GM23338 (cell line): ENCODE results near the gene CCDC183. TPM values are rescaled to one million over a fixed set of nuclear protein-coding genes. Genes with fewer than 3 reads are reported as not detected.

Experiments
- ATAC-seq: fragments of 200-7000 bp; cut with Tn5 transposase; 3 replicates; pipeline ENCODE4 v1.9.1; 2020
- DNase-seq: peaks from one replicate; pipeline ENCODE4 v3.0.0-alpha.2; 2015; ENCODE audit warnings: low spot score
- H2AFZ ChIP-seq: fragments of 200-600 bp; sonication (generic); 2 replicates; pipeline ENCODE4 v1.8.0; 2016; ENCODE audit warnings: antibody characterized with exemption, mild to moderate bottlenecking, moderate library complexity
- H3F3A ChIP-seq: fragments of 200-600 bp; sonication (generic); replicated peaks from 2 replicates; pipeline ENCODE4 v1.8.0; 2017; ENCODE audit warnings: antibody characterized with exemption, mixed run types, low read depth
- H3K27ac ChIP-seq: fragments of 200-600 bp; sonication (generic); 2 replicates; pipeline ENCODE4 v1.6.1; 2016; ENCODE audit warnings: low read depth
- H3K27me3 ChIP-seq: fragments of 200-600 bp; sonication (generic); 2 replicates; pipeline ENCODE4 v1.8.0; 2016; ENCODE audit warnings: mild to moderate bottlenecking, mixed run types, moderate library complexity; ENCODE audit not compliant: insufficient read depth
- H3K36me3 ChIP-seq: fragments of 200-600 bp; sonication (generic); 2 replicates; pipeline ENCODE4 v1.8.0; 2016; ENCODE audit warnings: mild to moderate bottlenecking; ENCODE audit not compliant: insufficient read depth
- H3K4me1 ChIP-seq: fragments of 200-600 bp; sonication (generic); 2 replicates; pipeline ENCODE4 v1.8.0; 2016; ENCODE audit warnings: mild to moderate bottlenecking, moderate library complexity; ENCODE audit not compliant: insufficient read depth
- H3K4me2 ChIP-seq: fragments of 200-600 bp; sonication (generic); 2 replicates; pipeline ENCODE4 v1.7.1; 2017; ENCODE audit warnings: mixed run types
- H3K4me3 ChIP-seq: fragments of 200-600 bp; sonication (generic); 2 replicates; pipeline ENCODE4 v1.6.1; 2016; ENCODE audit warnings: mixed run types
- H3K79me2 ChIP-seq: fragments of 200-600 bp; sonication (generic); replicated peaks from 2 replicates; pipeline ENCODE4 v1.8.0; 2017; ENCODE audit warnings: mild to moderate bottlenecking; ENCODE audit not compliant: insufficient read depth
- H3K9me2 ChIP-seq: fragments of 200-600 bp; sonication (generic); 2 replicates; pipeline ENCODE4 v1.8.0; 2017; ENCODE audit not compliant: insufficient read depth
- H4K20me1 ChIP-seq: fragments of 200-600 bp; sonication (generic); replicated peaks from 2 replicates; pipeline ENCODE4 v1.8.0; 2017; ENCODE audit warnings: mild to moderate bottlenecking; ENCODE audit not compliant: insufficient read depth
- H3K27ac Mint-ChIP-seq: 2 replicates; pipeline ENCODE4 v1.8.0; 2020; ENCODE audit warnings: inconsistent platforms, mild to moderate bottlenecking, moderate library complexity, mixed read lengths
- H3K27me3 Mint-ChIP-seq: 3 replicates; pipeline ENCODE4 v1.8.0; 2022; ENCODE audit warnings: low read depth, mild to moderate bottlenecking, moderate library complexity, mixed read lengths, inconsistent platforms; ENCODE audit not compliant: insufficient read depth, poor library complexity
- H3K36me3 Mint-ChIP-seq: 3 replicates; pipeline ENCODE4 v1.8.0; 2021; ENCODE audit warnings: low read depth, mild to moderate bottlenecking, inconsistent platforms, moderate library complexity, mixed read lengths
- H3K4me1 Mint-ChIP-seq: 3 replicates; pipeline ENCODE4 v1.8.0; 2020; ENCODE audit warnings: mild to moderate bottlenecking, inconsistent platforms, mixed read lengths
- H3K4me3 Mint-ChIP-seq: 3 replicates; pipeline ENCODE4 v1.8.0; 2021; ENCODE audit warnings: moderate library complexity, mild to moderate bottlenecking, inconsistent platforms, mixed read lengths
- H3K9me3 Mint-ChIP-seq: 3 replicates; pipeline ENCODE4 v1.8.0; 2020; ENCODE audit warnings: moderate library complexity, mild to moderate bottlenecking, inconsistent platforms, mixed read lengths
- ETS1 ChIP-seq: IDR thresholded peaks from 2 replicates; pipeline ENCODE4 v1.6.1; 2016; ENCODE audit warnings: antibody characterized with exemption
- EZH2 ChIP-seq: fragments of 200-600 bp; sonication (generic); IDR thresholded peaks from one replicate; pipeline ENCODE4 v1.8.0; 2017; ENCODE audit warnings: antibody characterized with exemption, mild to moderate bottlenecking, low read depth; ENCODE audit not compliant: unreplicated experiment
- JUNB ChIP-seq: IDR thresholded peaks from one replicate; pipeline ENCODE4 v1.6.1; 2016; ENCODE audit warnings: antibody characterized with exemption; ENCODE audit not compliant: unreplicated experiment
- NANOG ChIP-seq: IDR thresholded peaks from 2 replicates; pipeline ENCODE4 v1.6.1; 2016; ENCODE audit warnings: antibody characterized with exemption, borderline replicate concordance
- ZNF114 ChIP-seq: fragments of 250-450 bp; sonication (Bioruptor Pico); IDR thresholded peaks from 2 replicates; pipeline ENCODE4 v1.5.0; 2020; ENCODE audit warnings: mild to moderate bottlenecking, moderate library complexity
- ZNF331 ChIP-seq: fragments of 250-450 bp; sonication (Bioruptor Pico); IDR thresholded peaks from 2 replicates; pipeline ENCODE4 v1.5.0; 2020; ENCODE audit warnings: low read depth, mild to moderate bottlenecking, moderate library complexity
- polyA plus RNA-seq: library from polyadenylated mRNA; unstranded; fragments of >200 nt; fragmentation: Nextera tagmentation; extraction: Ambion mirVana; gene quantifications from 2 replicates; pipeline ENCODE4 v1.2.1, GENCODE V29; 2016
- total RNA-seq: library from RNA; depleted of rRNA; stranded (reverse); fragments of >200 nt; shearing (Covaris generic); gene quantifications from 2 replicates; pipeline ENCODE4 v1.2.3, GENCODE V29; 2014
- TF ChIP-seq, protein P1 (sequence below): IDR thresholded peaks from one replicate; pipeline ENCODE4 v1.6.1; 2018; ENCODE audit warnings: antibody characterized with exemption; ENCODE audit not compliant: unreplicated experiment

The CCDC183 gene
- total and polyA plus RNA-seq, 2 experiments from 2014 or later, result 1.1 to 1.2 TPM

- peaks cover 13% of the 10 kb centered on the region; the same call in 2 of the 3 replicates for H3K4me1 Mint-ChIP-seq
- H3K27ac Mint-ChIP-seq, result no peak overlapping the region
- no peaks in the 10 kb centered on the region for H3K9me3 Mint-ChIP-seq
- peaks cover 11% of the 10 kb centered on the region; the same call in 1 of the 2 replicates for H3F3A ChIP-seq
- no peak for TF ChIP-seq ZNF331 (CRISPR knock-in tag)
- no peaks in the 10 kb centered on the region for H3K27me3 ChIP-seq
- peaks cover 6% of the 10 kb centered on the region; the same call in 1 of the 2 replicates for H3K4me1 ChIP-seq
- no peak overlapping the region for H3K4me2 ChIP-seq
- H4K20me1 ChIP-seq, result peaks cover 7% of the 10 kb centered on the region
- H3K4me3 ChIP-seq, result no peak overlapping the region
- H3K27ac ChIP-seq, result no peak overlapping the region
- no peak overlapping the region for H3K4me3 Mint-ChIP-seq
- H3K27me3 Mint-ChIP-seq, result peaks cover 10% of the 10 kb centered on the region
- peaks cover 12% of the 10 kb centered on the region; the same call in 1 of the 2 replicates for H3K79me2 ChIP-seq
- H3K36me3 Mint-ChIP-seq, result peaks cover 25% of the 10 kb centered on the region
- H3K9me2 ChIP-seq, result no peaks in the 10 kb centered on the region
- DNase-seq, result no peak
- no peak for ATAC-seq
- H2AFZ ChIP-seq, result no peak overlapping the region
- no peaks in the 10 kb centered on the region for H3K36me3 ChIP-seq
Measured at GRCh38 chr9:136824496-136825225, 28.5 kb downstream of the CCDC183 start.

DNA sequence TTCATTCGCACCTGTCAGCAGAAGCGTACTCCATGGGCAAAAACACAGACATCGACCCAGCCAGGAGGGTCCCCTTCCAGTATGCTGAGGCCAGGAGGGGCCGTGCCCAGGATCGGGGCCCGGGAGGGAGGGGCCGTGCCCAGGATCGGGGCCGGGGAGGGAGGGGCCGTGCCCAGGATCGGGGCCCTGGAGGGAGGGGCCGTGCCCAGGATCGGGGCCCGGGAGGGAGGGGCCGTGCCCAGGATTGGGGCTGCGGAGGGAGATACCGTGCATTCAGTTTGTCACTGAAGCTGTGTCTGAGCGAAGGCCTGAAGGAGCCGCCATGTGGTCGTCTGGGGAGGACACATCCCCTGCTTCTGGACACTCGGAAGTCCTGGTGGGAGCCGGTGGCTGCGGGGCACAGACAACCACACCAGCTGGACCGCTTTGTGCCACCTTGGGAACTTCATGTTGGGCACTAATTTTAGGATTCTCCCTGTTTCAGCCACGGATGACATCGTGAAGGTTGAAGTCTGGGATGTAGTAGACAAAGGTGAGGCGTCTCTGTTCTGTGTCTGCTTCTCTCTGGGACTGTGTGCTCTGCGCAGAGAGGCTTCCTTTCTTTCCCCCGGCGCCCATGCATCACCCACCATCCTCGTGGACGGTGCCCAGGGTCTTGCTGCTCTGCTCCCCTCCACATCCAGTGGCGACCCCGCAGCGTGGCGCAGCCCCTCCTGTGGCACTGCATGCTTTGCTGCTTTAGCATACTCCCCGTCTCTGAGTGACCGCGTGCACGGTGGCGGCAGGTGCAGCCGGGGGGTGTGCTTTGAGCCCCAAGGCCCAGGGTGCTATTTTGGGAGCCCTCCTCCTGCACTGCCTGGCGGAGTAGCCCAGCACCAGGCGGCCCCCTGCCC, 29.4 kb downstream of the CCDC183 start:
- no peaks in the 10 kb centered on the region for H3K9me3 Mint-ChIP-seq
- peaks cover 12% of the 10 kb centered on the region; the same call in 2 of the 3 replicates for H3K4me1 Mint-ChIP-seq
- no peaks in the 10 kb centered on the region for H3K27me3 ChIP-seq
- no peak overlapping the region for H2AFZ ChIP-seq
- no peaks in the 10 kb centered on the region for H3K36me3 ChIP-seq
- no peak overlapping the region for H3K4me2 ChIP-seq
- H3K27me3 Mint-ChIP-seq, result peaks cover 8% of the 10 kb centered on the region
- no peak overlapping the region for H3K27ac ChIP-seq
- no peak overlapping the region for H3K4me3 Mint-ChIP-seq
- DNase-seq (no peak), ATAC-seq (no peak)
- H3K79me2 ChIP-seq, result peaks cover 12% of the 10 kb centered on the region; the same call in 1 of the 2 replicates
- no peak overlapping the region for H3K27ac Mint-ChIP-seq
- no peak overlapping the region for H3K4me3 ChIP-seq
- H4K20me1 ChIP-seq, result peaks cover 5% of the 10 kb centered on the region
- H3F3A ChIP-seq, result peaks cover 10% of the 10 kb centered on the region; the same call in 1 of the 2 replicates
- H3K36me3 Mint-ChIP-seq, result peaks cover 27% of the 10 kb centered on the region
- no peaks in the 10 kb centered on the region for H3K9me2 ChIP-seq
- peaks cover 5% of the 10 kb centered on the region; the same call in 1 of the 2 replicates for H3K4me1 ChIP-seq
- TF ChIP-seq JUNB, result no peak
- no peak for TF ChIP-seq NANOG
- TF ChIP-seq, protein P1, sequence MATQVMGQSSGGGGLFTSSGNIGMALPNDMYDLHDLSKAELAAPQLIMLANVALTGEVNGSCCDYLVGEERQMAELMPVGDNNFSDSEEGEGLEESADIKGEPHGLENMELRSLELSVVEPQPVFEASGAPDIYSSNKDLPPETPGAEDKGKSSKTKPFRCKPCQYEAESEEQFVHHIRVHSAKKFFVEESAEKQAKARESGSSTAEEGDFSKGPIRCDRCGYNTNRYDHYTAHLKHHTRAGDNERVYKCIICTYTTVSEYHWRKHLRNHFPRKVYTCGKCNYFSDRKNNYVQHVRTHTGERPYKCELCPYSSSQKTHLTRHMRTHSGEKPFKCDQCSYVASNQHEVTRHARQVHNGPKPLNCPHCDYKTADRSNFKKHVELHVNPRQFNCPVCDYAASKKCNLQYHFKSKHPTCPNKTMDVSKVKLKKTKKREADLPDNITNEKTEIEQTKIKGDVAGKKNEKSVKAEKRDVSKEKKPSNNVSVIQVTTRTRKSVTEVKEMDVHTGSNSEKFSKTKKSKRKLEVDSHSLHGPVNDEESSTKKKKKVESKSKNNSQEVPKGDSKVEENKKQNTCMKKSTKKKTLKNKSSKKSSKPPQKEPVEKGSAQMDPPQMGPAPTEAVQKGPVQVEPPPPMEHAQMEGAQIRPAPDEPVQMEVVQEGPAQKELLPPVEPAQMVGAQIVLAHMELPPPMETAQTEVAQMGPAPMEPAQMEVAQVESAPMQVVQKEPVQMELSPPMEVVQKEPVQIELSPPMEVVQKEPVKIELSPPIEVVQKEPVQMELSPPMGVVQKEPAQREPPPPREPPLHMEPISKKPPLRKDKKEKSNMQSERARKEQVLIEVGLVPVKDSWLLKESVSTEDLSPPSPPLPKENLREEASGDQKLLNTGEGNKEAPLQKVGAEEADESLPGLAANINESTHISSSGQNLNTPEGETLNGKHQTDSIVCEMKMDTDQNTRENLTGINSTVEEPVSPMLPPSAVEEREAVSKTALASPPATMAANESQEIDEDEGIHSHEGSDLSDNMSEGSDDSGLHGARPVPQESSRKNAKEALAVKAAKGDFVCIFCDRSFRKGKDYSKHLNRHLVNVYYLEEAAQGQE, result no peak
- TF ChIP-seq EZH2, result no peak
- TF ChIP-seq ZNF114 (CRISPR knock-in tag), result no peak
- no peak for TF ChIP-seq ZNF331 (CRISPR knock-in tag)
- no peak for TF ChIP-seq ETS1
